GDM1 (cell line): Measurements from ENCODE around the gene PLPPR5.

Experiments used
- DNase-seq: peaks from one replicate; lab custom pipeline; 2025; lab: John Stamatoyannopoulos, UW

The PLPPR5 gene

DNA sequence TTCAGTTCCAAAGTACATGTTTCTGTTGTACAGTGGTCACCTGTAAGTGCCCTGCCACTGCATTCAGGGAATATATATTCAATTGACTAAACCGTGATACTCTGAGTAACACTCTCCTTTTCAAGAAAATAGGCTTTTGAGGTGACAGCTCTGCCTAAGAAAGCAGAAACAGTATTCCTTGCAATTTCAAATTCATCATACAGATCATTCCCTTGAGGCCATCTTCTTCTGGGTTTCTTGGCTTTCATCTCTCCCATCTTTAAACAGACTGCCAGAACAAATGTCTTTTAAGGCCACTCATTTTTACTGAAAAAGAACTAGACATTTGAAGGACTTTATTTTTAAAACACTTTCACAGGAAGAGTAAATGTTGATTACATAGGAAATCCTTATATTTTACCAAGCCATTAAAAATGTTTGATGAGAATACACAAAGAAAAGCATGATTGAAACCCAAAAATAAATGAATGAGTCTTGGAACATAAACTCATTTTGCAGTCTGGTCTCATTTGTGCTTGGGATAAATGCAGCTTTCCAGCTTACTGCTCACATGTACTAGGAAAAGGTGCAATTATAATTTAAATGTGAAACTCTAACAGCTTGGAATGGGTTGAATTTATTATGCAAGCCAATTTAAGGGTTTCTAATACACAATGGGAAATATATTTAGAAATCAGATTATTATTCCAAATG, 34.7 kb downstream of the PLPPR5 start:
- no peak for DNase-seq

- DNase-seq, result no peak
These were observed 37.5 kb downstream of the PLPPR5 start for GRCh38 chr1:98967122-98967521.

GRCh38 chr1:98965394-98965793, 39.3 kb downstream of the PLPPR5 start:
- DNase-seq, result no peak

GRCh38 chr1:98964198-98964597, 40.5 kb downstream of the PLPPR5 start:
- no peak for DNase-seq

- no peak for DNase-seq
These were observed 41.5 kb downstream of the PLPPR5 start for GRCh38 chr1:98963064-98963758.

GRCh38 chr1:98962156-98962555, 42.5 kb downstream of the PLPPR5 start:
- DNase-seq, result no peak

DNA sequence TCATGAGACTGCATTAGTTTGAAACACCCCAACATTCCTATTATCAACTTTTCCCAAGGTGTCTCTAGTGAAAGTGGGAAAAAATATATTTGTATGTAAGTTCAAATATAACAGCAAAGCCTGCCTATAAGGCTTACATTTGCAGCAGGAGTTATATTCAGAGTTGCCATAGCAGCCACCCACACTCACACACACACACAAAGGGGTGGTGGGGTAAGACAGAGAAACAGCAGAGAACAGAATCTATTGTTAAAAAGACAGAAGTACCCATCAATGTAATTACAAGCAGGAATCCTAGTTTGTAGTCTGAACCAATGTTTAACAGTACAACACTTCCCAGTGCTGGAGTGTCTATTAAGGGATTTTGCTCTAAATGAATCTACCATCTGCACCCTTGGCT, 55.0 kb downstream of the PLPPR5 start:
- no peak for DNase-seq

GRCh38 chr1:98949166-98949565, 55.5 kb downstream of the PLPPR5 start:
- DNase-seq, result no peak

DNA sequence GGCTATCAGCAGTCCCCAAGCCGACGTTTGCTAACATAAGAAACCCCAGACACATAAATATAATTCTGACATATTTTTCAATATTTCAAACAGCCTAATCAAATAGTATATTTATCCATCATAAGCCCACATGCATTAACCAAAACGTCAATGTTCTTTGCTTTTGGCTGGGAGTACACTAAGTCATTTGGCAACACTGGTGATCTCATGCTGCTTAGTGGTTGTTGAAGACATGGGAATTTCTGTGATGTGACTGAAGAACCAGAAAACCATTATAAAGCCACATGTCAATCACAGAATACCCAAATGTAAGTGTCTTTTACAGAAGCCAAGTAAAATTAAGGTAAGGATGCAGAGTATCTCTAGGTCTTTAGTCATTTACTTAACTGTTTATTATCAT, 57.6 kb downstream of the PLPPR5 start:
- DNase-seq, result no peak

- DNase-seq, result no peak
These were observed 64.0 kb downstream of the PLPPR5 start for GRCh38 chr1:98940722-98941079.

- no peak for DNase-seq
These were observed 64.5 kb downstream of the PLPPR5 start for GRCh38 chr1:98940069-98940721.

GRCh38 chr1:98939471-98939870, 65.2 kb downstream of the PLPPR5 start:
- DNase-seq, result no peak

- DNase-seq, result no peak
These were observed 67.3 kb downstream of the PLPPR5 start for GRCh38 chr1:98937347-98937746.

- no peak for DNase-seq
These were observed 72.5 kb downstream of the PLPPR5 start for GRCh38 chr1:98932184-98932583.

- no peak for DNase-seq
These were observed 73.4 kb downstream of the PLPPR5 start for GRCh38 chr1:98931128-98931835.

GRCh38 chr1:98929437-98929836, 75.2 kb downstream of the PLPPR5 start:
- no peak for DNase-seq

DNA sequence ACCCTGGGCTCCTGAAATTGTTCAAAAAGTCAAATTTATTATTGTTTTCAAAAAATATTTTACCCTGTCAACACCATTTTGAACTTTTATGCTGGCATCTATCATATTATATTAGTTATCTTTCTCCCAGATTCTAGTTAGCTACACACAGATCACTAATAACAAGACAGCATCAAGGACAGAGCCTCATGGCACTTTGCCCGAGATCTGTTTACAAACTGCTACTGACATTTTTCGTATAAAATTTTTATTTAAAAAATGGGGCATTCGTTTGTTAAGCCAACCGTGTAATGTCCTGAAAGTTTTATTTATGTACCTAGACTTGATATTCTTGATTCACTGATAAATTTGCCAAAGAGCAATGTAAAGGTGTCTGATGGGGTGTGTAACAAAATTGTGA, 78.1 kb downstream of the PLPPR5 start:
- DNase-seq, result no peak

- no peak for DNase-seq
These were observed 79.7 kb downstream of the PLPPR5 start for GRCh38 chr1:98924977-98925376.

- DNase-seq, result no peak
These were observed 81.0 kb downstream of the PLPPR5 start for GRCh38 chr1:98923667-98924066.

- DNase-seq, result no peak
These were observed 82.8 kb downstream of the PLPPR5 start for GRCh38 chr1:98921817-98922216.

- DNase-seq, result no peak
These were observed 84.1 kb downstream of the PLPPR5 start for GRCh38 chr1:98920441-98921110.

GRCh38 chr1:98919652-98920051, 85.0 kb downstream of the PLPPR5 start:
- DNase-seq, result no peak
